ENCODE results near the gene PBX1. TPM values are rescaled to one million over a fixed set of nuclear protein-coding genes. Genes with fewer than 3 reads are reported as not detected.
A peak's percentile ranks its signal among the peaks of the same experiment; 100 is the strongest.

PBX1 gene
- total RNA-seq, 4 donors from 2014 or later = 14.4 to 34.6 (median 22.0) TPM

DNA sequence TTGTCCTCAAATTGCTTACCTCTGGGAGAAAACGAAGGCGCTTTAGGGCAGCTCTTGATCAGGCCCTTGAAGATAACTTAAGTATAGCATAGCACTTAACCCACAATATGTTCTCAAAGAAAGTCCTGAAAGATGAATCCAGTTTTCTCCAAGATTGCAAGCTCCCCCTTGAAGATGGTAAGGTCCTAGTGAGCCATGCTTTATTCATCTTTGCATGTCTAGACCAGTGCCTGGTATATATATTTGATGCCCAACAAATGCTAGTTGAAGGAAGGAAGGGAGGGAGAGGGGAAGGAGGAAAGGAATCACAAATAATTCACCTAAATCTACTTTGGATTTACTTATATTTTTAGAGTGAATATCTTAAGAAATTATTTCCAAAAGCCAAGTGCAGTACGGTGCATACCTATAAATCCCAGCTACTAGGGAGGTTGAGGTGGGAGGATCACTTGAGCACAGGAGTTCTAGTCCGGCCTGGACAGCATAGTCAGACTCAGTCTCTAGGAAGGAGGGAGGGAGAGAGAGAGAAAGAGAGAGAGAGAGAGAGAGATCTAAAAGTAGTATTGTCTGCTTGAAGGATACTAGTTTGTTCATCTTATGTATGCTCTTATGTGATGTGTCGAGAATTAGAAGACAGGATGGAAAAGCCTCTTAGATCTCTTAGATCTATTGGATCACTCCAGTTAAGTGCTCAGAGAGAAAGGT, 25.0 kb downstream of the PBX1 start:
- no peak overlapping the region for H3K4me3 ChIP-seq
- H3K27me3 ChIP-seq = no peaks in the 10 kb centered on the region
- TF ChIP-seq EP300 (IDR thresholded peaks at IDR 0.05) = no peak
- TF ChIP-seq POLR2AphosphoS5 (IDR thresholded peaks at IDR 0.05) = no peak
- TF ChIP-seq, protein P1, sequence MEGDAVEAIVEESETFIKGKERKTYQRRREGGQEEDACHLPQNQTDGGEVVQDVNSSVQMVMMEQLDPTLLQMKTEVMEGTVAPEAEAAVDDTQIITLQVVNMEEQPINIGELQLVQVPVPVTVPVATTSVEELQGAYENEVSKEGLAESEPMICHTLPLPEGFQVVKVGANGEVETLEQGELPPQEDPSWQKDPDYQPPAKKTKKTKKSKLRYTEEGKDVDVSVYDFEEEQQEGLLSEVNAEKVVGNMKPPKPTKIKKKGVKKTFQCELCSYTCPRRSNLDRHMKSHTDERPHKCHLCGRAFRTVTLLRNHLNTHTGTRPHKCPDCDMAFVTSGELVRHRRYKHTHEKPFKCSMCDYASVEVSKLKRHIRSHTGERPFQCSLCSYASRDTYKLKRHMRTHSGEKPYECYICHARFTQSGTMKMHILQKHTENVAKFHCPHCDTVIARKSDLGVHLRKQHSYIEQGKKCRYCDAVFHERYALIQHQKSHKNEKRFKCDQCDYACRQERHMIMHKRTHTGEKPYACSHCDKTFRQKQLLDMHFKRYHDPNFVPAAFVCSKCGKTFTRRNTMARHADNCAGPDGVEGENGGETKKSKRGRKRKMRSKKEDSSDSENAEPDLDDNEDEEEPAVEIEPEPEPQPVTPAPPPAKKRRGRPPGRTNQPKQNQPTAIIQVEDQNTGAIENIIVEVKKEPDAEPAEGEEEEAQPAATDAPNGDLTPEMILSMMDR (IDR thresholded peaks at IDR 0.05) = no peak
- TF ChIP-seq POLR2A (IDR thresholded peaks at IDR 0.05) = no peak
- WGBS = 96% methylated on average over 5 of the region's 5 CpGs
- DNase-seq (ENCODE audit: low spot score in 2 of 2) = no peak
- no peaks in the 10 kb centered on the region for H3K9me3 ChIP-seq
- H3K36me3 ChIP-seq = no peaks in the 10 kb centered on the region
- H3K4me1 ChIP-seq = peaks cover 16% of the 10 kb centered on the region
- H3K27ac ChIP-seq = no peak overlapping the region

DNA sequence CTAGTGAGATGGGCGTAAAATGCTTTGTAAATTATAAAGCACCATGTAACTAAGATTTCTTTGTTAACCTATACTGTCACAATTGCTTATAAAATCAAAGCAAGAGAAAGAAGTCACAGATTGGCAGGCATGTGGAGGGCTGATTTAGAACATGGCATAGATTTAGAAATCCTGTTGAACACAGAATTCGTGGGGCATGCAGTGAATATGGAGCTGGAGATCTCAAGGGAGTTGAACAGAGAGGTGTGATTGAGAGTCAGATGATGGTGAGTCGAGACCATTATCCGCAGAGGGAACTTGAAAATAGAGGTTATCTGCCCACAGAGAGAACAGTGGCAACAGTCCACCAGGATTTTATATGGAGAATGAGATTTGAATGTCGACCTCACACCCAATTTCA, 27.6 kb downstream of the PBX1 start:
- no peaks in the 10 kb centered on the region for H3K27me3 ChIP-seq
- TF ChIP-seq, protein P1 (IDR thresholded peaks at IDR 0.05) = no peak
- TF ChIP-seq EP300 (IDR thresholded peaks at IDR 0.05) (no peak), POLR2A (IDR thresholded peaks at IDR 0.05) (no peak)
- H3K27ac ChIP-seq = no peak overlapping the region
- no peaks in the 10 kb centered on the region for H3K9me3 ChIP-seq
- H3K4me3 ChIP-seq = no peak overlapping the region
- WGBS = 83% methylated on average over 5 of the region's 5 CpGs
- peaks cover 23% of the 10 kb centered on the region for H3K4me1 ChIP-seq
- no peak for DNase-seq (ENCODE audit: low spot score in 2 of 2)
- H3K36me3 ChIP-seq = no peaks in the 10 kb centered on the region

DNA sequence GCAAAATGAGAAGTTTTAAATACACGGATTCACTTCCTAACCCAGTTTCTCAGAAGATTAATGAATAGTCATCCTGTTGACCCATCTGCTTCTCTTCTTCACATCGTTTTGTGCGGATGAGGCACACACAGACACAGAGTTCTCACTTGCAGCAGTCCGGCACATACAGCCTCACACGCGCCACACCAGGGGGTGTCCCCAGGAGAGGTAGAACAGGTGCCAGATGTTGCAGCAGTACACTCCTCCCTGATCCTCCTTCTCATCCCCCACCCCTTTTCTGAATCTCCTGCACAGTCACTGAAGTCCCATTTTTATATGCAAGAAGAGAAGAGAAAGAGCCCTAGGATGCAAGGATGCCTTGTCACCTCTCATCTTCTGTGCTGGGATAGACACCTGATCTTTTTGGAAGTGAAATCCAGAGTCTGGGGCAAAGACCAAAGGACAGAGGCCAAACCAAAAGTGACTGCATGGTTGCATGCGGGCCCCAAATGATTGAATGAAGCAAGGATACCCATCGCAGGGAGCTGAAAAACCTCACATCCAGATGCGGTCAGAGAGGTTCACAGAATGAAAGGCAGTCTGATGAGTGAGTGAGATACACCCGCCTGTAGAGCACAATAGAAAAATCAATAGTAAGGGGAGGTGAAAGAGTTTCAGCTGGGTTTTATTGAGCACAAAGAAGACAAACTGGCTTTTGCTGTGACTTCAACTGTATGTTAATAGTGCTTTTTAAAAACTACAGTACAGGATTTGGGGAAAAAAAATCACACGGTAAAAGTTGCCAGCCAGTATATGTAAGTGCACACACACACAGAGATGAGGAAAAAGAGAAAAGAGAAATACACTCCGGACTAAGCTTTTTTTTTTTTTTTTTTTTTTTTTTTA, 28.9 kb downstream of the PBX1 start:
- no peaks in the 10 kb centered on the region for H3K36me3 ChIP-seq
- WGBS = 75% methylated on average over 12 of the region's 12 CpGs
- H3K4me1 ChIP-seq = peaks cover 28% of the 10 kb centered on the region
- DNase-seq (ENCODE audit: low spot score in 2 of 2) = no peak
- TF ChIP-seq POLR2A (IDR thresholded peaks at IDR 0.05) = no peak
- TF ChIP-seq, protein P1 (IDR thresholded peaks at IDR 0.05) = no peak
- TF ChIP-seq POLR2AphosphoS5 (IDR thresholded peaks at IDR 0.05) = no peak
- no peak for TF ChIP-seq EP300 (IDR thresholded peaks at IDR 0.05)
- no peak overlapping the region for H3K27ac ChIP-seq
- H3K27me3 ChIP-seq = no peaks in the 10 kb centered on the region
- no peaks in the 10 kb centered on the region for H3K9me3 ChIP-seq
- no peak overlapping the region for H3K4me3 ChIP-seq

DNA sequence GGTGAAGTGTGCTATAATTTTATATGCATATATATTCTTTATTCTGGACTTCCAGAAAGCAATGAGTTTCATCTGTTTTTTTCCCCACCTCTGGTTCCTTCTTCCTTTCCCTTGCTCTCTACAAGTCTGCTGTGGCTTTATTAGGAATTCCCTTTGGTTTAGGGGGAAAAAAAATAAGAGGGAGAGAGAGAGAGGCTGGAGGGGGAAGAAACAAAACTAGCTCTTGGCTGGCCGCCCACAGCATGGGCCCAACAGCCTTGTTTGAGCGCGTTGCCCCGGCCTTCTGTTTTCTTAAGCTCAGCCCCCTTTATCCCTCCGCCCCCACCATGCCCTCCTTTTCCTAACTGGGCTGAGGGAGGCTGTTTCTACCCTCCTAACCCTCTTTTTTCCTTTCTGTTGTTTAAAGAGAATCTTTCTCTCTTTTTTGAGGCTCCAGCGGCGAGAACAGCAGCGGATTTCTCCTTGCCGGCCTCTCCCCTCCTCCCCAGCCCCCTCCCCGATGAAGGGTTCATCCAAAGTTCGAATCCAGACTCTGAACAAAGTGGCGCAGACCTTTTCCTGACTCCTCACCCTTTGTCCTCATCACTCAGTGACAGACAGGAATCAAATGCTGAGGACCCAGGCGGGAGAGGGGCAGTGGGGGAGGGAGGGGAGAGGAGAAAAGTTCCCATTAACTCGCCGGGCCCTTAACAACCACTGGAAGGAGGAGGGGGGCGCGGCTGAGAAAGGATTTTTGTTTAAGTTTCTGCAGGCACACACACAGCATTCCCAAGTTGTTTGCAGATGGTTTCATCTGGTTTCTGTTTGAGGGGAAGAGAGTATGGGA, 29.7 kb downstream of the PBX1 start:
- Histone ChIP-seq H3K9me3 (no peaks in the 10 kb centered on the region), H3K4me1 (peaks cover 28% of the 10 kb centered on the region), H3K27ac (peak overlapping the region; percentile 68), H3K4me3 (peak overlapping the region; percentile 27), H3K27me3 (no peaks in the 10 kb centered on the region), H3K36me3 (no peaks in the 10 kb centered on the region)
- no peak for DNase-seq (ENCODE audit: low spot score in 2 of 2)
- TF ChIP-seq EP300 (IDR thresholded peaks at IDR 0.05) (no peak), POLR2AphosphoS5 (IDR thresholded peaks at IDR 0.05) (no peak), POLR2A (IDR thresholded peaks at IDR 0.05) (no peak)
- TF ChIP-seq, protein P1 (IDR thresholded peaks at IDR 0.05) = no peak
- 36% methylated on average over 17 of the region's 17 CpGs for WGBS
